ENCODE data around the gene CDKN2B.

CDKN2B gene

DNA sequence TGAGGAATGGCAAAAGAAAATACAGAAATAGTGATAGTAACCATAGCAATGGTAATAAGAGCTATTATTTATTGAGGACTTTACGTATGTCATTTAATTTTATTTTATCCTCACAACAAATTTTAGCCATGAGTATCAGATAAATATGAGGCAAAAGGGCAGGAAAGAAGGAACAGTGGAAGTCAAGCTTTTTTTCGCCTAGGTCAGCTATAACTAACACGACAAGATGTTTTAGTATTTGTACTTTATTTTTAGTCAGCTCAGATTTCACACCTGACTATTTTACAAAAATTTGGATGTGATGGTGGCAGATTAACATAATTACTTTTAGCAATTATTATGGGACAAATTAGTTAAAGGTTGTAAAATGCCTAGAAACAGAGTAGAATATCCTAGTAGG lies 34.8 kb upstream of the CDKN2B start:
- H3K27ac ChIP-seq, result no peak overlapping the region
- TF ChIP-seq, protein P1, sequence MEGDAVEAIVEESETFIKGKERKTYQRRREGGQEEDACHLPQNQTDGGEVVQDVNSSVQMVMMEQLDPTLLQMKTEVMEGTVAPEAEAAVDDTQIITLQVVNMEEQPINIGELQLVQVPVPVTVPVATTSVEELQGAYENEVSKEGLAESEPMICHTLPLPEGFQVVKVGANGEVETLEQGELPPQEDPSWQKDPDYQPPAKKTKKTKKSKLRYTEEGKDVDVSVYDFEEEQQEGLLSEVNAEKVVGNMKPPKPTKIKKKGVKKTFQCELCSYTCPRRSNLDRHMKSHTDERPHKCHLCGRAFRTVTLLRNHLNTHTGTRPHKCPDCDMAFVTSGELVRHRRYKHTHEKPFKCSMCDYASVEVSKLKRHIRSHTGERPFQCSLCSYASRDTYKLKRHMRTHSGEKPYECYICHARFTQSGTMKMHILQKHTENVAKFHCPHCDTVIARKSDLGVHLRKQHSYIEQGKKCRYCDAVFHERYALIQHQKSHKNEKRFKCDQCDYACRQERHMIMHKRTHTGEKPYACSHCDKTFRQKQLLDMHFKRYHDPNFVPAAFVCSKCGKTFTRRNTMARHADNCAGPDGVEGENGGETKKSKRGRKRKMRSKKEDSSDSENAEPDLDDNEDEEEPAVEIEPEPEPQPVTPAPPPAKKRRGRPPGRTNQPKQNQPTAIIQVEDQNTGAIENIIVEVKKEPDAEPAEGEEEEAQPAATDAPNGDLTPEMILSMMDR (conservative IDR thresholded peaks at IDR 0.05), result no peak
- no peak for TF ChIP-seq ZFX (IDR thresholded peaks at IDR 0.05)

DNA sequence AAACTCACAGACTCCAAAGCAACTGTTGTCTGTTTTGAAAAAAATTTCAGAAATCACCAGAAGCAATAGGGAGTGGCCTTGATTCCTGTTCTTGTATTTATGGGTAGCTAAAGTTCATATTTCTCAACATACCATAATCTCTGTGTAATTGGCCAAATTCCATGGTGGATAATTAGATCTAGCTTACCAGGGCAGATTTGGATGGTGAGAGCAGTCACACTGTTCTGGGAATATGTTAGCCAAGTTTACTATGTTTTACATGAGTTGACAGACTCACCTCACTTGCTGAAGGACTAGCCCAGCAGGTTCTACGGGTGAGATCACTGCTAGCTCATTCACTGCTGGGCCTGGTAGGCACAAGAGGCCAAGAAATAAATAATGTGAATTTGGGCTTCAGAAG lies 32.7 kb upstream of the CDKN2B start:
- TF ChIP-seq ZFX (IDR thresholded peaks at IDR 0.05), result no peak
- TF ChIP-seq, protein P1 (conservative IDR thresholded peaks at IDR 0.05), result no peak
- H3K27ac ChIP-seq, result no peak overlapping the region; the same call in 1 of the 2 replicates

DNA sequence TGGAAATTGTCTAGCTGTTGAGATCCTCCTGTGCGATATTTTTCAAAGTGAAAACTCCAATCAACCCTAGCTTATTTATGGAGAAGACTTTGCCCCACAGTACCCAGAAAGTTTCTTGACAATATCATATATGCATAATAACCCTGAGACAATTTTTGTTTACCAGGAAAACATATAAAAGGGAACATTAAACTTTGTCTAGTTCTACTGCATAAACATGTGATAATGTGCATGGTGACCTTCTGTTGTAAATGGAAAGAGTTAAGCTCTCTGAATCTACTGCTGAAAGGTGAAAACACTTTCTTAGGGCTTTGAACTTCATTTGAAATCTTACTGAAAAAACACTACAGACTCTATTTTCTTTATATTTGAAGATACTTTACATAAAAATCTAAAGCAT lies 32.2 kb upstream of the CDKN2B start:
- TF ChIP-seq, protein P1 (conservative IDR thresholded peaks at IDR 0.05), result no peak
- TF ChIP-seq ZFX (IDR thresholded peaks at IDR 0.05), result no peak
- no peak overlapping the region for H3K27ac ChIP-seq

DNA sequence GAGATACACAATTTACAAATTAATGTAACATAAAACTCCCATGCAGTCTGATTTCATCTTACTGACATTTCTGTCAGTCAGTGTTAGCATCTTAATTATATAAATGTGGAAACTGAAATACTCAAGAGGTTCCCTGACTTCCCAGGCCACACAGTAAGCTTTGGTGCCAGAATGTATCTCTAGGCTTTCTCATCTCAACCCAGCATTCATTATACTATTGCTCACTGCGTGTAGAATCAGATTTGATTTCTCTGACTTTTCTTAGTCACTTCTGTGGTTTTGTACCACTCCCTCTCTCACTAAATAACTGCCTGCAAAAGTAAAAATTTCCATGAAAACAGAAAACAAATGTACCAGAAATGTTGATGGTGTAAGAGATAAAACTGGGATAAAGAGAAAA lies 31.7 kb upstream of the CDKN2B start:
- no peak for TF ChIP-seq ZFX (IDR thresholded peaks at IDR 0.05)
- TF ChIP-seq, protein P1 (conservative IDR thresholded peaks at IDR 0.05), result no peak
- H3K27ac ChIP-seq, result no peak overlapping the region

DNA sequence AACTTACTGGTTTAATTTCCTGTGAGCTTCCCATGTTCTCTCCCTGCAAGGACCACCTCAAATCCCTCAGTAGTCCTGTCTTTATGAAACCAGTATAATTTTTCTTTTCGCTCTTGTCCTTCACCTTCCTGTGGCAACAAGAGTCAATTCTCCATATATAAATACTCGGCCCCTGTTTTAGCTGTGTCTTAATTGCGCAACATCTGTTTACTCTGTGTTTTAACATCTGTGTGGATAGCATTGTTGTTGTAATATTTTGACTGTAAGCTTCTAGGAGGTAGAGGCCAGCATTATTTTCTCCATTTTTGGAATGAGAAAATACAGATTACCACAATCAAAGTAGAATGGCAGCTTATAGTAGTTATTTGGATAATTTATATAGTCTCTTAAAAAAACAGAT lies 30.2 kb upstream of the CDKN2B start:
- H3K27ac ChIP-seq, result no peak overlapping the region

DNA sequence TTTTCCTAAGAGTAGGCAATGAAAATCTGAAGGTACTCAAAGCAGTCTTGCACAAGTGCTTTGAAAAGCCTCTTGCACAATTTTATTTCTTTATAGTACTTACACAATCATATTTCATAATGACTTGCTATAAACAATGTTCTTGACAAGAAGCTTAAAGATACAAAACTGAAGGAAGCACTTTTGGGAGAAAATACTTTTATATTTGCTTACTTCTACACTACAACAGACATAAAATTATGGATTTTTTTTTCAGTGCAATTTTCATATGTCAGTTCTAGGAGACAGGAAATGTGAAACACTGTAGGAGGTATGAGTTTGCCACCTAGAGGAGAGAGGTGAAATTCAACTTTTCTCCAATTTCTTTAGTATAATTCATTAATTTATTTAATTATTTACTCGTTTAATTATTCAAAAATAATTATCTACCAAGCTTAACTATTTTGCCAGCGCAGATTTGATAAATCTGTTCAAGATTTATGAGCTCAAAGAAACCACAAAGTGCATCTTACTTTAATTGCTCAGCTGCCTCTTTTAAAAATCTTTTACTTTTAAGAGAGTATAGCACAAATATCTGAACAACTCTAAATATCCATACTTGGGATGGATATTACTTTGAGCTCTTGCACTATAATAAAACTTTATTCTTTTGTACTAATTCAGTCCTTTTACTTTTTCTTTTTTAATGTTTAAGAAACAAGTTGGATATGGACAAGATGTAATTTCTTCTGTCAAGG lies 29.0 kb upstream of the CDKN2B start:
- no peak overlapping the region for H3K27ac ChIP-seq
- TF ChIP-seq, protein P1 (conservative IDR thresholded peaks at IDR 0.05), result peak; percentile 78
- TF ChIP-seq ZFX (IDR thresholded peaks at IDR 0.05), result no peak

More for the DNA sequence above, 30.2 kb upstream of the CDKN2B start:
- TF ChIP-seq, protein P1 (conservative IDR thresholded peaks at IDR 0.05), result no peak
- TF ChIP-seq ZFX (IDR thresholded peaks at IDR 0.05), result no peak

DNA sequence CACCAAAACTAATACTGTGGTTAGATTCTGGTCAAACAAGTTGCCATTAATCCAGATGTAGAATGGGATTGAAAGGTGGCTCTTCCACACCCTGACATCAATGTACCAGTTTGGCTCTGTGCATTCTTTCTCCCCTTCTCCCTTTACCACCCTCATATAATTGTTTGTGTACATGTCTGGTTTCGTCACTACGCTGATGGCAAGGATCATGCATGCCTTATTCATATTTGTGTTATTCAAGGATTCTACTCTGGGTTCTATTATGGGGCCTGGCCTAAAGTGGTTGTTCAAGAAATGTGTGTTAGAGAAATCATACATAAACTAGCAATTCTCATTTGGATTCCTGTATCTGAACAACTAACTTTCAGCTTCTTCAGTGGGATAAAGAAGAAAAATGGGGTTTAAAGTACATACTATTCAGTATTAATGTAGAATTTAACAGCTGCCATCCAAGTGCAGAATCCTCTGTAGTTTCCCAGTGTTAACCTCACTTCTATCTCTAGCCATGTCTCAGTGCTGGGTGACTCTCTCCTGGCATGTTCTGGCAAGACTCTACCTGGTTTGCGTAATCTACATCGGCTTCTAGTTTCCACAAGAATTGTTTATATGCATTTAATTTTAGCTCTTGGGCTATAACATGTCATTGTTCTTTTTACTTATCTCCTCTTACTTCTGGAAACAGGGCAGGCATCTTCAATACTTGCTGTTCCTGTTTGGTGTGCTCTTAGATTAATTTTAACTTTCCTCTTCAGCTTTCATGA lies 27.9 kb upstream of the CDKN2B start:
- no peak overlapping the region for H3K27ac ChIP-seq
- TF ChIP-seq, protein P1 (conservative IDR thresholded peaks at IDR 0.05), result no peak
